GM19025 (cell line): ENCODE results near the gene TICRR.
A peak's percentile ranks its signal among the peaks of the same experiment; 100 is the strongest.
"Not testable (repeated sequence)": the region's sequence is repeated elsewhere in the genome, so short reads cannot be mapped to it uniquely, and the experiment has no call there.

ENCODE experiments used
- ATAC-seq: cut with Tn5 transposase; IDR thresholded peaks from one replicate; pipeline ENCODE4 v1.9.1; 2021; ENCODE audit warnings: mild to moderate bottlenecking, low read depth, moderate library complexity; ENCODE audit not compliant: unreplicated experiment

Gene TICRR

DNA sequence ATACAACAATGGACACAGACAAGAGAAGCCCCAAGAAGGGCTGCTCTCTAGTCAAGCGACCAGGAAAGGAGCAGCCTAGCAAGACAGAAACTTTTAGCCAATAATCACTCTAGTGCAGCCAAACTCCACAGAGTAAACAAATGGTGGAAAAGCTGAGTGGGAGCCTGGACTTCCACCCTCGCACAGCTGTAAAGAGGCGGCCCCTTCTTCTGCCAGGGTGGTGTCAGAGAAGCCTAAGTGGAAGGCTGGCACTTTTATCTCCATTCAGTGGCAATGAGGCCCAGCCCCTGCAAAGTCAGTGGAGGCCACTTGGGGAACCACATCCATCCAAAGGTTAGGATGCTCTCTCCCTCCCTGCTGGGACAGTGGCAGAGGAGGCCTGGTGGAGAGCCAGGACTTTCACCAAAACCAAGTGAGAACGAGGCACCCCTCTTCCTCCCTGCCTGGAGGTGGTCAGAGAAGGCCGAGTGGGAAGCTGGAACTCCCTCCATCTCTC, 15.5 kb upstream of the TICRR start:
- ATAC-seq = no peak

DNA sequence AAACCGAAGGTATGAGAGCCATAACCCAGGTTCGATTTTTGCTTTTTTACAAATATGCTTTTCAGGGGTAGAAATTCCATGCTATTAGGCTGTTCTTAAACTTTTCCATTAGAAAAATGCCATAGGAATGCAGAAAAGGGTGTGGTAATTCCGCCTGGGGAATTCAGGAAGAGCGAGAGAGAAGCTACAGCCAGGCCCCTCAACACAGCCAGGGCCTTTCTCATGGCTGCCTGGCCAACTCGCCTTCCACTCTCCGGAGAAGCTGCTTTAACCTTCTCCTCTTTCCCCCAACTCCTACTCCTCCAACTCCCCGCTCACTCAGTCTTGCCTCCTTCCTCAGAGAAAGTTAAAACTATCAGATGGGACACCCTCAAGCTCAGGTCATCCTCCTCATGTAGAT, 9.1 kb upstream of the TICRR start:
- ATAC-seq = no peak

DNA sequence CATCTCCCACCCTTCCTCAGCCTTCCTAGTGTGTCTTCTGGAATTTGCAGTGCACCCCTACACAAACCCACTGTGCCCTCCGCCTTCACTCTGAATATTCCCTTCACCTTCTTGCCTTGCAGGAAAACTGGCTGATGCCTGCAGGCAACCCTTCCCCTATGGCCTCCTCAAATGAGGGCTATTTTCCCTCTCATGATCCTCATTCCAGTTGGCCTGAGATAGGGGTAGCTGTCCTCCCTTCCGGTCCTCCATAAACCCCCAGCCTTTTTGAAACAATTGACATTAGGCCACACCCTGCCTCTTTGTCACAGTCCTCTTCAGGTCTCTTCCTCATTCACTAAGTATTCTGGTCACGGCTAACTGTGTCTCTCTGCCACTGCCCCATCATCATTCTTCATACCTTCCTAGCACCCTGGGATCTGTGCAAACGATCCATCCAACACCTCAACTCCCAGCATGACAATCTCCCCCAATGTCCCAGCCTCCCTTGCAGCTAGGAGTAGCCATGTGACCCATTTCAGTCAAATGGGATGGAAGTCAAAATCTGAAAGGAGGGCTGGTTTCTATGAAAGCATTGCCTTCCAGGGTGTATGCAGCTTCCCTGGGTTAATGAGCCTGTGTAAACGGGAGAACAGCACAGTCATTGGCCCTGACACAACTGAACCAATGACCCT, 8.5 kb upstream of the TICRR start:
- ATAC-seq = no peak

DNA sequence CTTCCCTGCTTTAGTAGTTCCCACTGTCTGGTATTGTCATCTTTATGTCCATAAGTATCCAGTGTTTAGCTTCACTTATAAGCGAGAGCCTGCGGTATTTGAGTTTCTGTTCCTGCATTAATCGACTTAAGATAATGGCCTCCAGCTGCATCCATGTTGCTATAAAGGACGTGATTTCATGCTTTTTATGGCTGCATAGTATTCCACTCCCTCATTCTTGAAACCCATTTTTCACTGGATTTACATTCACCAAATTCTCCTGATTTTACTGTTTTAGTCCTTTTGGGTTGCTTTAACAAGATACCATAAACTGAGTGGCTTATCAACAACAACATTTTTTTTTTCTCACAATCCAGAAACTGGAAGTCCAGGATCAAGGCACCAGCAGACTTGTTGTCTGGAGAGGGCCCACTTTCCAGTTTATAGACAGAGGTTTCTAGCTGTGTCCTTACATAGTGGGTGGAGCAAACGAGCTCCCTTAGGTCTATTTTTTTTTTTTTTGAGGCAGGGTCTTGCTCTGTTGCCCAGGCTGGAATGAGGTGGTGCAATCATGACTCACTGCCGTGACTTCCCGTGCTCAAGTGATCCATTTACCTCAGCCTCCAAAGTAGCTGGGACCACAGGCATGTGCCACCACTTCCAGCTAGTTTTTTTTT, 6.1 kb upstream of the TICRR start:
- ATAC-seq = no peak

DNA sequence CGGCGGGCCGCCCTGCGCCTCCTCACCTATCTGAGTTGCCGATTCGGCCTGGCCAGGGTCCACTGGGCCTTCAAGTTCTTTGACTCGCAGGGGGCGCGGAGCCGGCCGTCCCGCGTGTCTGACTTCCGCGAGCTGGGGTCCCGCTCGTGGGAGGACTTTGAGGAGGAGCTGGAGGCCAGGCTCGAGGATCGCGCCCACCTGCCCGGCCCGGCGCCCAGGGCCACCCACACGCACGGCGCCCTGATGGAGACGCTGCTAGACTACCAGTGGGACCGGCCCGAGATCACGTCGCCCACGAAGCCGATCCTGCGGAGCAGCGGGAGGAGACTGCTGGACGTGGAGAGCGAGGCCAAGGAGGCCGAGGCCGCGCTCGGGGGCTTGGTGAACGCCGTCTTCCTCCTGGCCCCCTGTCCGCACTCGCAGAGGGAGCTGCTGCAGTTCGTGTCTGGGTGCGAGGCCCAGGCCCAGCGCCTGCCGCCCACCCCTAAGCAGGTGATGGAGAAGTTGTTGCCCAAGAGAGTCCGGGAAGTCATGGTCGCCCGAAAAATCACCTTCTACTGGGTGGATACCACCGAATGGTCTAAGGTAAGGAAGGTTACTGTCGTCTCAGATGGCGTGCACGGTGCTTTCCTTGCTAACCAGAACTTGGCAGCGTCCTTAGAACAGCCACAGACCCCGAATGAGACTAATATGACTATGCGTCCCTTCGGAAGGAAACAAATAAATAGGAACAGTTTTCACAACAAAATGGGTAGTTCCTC, 567 bp downstream of the TICRR start:
- peak; percentile 11 for ATAC-seq

DNA sequence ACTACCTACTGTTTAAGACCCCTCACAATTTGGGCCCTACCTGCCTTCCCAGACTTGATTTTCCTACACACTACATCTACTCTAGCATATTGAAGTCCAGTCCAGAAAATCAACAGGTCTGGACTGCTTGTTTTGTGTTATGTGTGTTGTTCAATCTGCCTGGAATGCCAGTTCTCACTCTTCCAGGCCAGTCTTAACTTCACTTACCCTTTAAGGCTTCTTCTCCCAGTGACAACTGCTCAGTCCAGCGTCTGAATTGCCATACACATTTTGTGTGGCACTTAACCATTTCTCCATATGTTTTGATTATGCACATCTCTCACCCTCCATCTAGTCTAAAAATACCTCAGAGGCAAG, 1.1 kb downstream of the TICRR start:
- no peak for ATAC-seq

DNA sequence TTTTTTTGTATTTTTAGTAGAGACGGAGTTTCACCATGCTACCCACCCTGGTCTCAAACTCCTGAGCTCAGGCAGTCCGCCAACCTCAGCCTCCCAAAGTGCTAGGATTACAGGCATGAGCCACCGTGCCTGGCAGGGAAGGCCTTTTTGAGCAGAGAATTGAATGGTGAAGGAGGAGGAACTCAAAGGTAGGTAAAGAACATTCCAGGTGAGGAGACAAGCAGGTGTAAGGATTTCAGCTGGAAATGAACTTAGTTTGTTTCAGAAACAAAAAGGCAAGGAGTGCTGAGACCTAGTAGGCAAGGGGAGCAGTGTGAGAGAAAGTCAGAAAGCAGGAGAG, 2.5 kb downstream of the TICRR start:
- ATAC-seq = no peak

DNA sequence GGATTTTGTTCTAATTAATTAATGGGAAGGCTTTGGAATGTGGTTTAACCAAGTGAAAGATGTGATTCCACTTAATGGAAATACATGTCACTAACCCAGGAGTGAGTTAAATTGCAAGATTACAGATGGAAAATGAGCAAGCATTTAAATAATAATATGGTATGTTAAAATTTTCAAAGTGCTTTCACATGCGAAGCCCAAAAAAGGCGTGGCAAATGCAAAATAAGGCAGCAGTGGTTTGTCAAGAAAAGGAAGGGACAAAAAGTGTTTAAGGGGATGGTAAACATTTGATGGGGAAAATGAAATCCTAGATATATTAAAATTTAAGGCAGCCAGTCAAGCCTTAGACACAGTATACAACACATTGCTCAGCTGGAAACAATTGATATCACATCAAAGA, 2.9 kb downstream of the TICRR start:
- no peak for ATAC-seq

DNA sequence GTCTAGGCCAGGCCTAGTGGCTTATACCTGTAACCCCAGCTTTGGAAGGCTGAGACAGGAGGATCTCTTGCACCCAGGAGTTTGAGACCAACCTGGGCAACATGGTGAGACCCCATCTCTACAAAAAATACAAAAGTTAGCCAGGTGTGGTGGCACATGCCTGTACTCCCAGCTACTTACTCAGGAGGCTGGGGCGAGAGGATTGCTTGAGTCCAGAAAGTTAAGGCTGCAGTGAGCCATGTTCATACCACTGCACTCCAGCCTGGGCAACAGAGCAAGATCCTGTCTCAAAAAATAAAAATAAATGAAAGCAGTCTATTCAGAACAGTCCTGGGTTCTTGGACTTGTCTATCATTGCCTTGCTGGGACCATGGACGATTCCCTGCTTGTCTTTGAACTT, 5.5 kb downstream of the TICRR start:
- not testable (repeated sequence) for ATAC-seq

DNA sequence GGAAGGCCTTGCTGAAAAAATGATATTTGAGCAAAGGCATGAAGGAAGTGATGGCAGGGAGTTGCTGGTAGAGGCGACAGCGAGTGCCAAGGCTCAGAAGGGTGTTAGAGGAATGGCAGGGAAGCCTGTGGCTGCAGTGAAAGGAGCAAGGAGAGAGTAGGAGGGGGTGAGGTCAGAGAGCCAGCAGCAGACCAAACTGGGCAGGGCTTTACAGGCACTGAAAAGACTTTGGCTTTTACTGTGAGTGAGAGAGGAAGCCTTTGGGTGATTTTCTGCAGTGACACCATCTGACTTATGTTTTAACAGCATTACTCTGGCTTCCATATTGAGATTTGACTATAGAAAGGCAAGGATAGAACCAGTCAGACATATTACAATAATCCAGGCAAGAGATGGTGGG, 11.4 kb downstream of the TICRR start:
- no peak for ATAC-seq

DNA sequence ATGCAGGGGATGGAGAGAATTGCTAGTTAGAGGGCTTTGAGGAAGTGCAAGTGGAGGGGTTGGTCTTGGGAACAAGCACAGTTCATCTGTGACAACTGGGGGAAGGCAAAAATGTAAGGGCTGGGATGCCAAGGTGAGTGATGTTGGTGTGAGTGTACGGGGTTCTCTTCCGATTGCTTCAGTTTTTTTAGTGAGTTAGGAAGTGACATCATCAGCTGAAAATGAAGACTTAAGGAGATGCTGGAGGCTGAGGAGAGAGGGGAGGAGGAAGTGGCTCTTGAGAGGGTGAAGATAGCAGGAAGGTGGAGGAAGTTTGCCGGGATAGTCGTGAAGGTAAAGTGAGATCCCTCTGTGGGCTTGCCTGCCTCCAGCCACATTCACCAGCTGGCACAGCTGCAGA, 12.7 kb downstream of the TICRR start:
- ATAC-seq = no peak

DNA sequence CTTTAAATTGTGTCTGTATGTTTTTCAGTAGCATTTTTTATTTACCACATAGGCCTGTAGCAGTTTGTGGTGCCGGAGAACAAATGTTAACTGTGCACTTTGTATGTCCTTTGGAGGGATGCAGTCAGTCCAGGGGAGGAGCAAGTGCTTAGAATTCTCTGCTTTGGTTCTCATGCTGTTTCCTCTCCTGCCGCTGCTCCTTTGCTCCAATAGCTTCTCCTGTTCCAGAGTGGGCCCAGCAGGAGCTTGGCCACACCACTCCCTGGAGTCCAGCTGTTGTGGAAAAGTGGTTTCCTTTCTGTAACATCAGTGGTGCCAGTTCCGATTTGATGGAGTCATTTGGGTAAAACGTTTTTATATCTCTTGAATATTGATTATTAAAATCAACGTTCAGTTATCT, 16.6 kb downstream of the TICRR start:
- ATAC-seq = no peak

DNA sequence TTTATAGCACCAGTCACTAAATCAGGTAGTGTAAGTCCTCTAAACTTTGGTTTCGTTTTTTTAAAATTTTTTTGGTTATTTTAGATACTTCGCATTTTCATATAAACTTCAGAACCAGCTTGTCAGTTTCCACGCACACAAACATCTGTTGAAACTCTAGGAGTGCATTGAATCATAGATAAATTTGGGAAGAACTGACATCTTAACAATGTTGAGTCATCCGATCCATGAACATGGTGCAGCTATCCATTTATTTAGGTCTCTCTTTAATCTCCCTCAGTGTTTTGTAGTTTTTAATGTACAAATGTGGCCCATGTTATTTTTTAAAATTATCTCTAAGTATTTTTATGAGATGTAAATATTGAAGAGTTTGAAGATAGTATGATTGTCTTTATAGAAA, 17.7 kb downstream of the TICRR start:
- no peak for ATAC-seq

DNA sequence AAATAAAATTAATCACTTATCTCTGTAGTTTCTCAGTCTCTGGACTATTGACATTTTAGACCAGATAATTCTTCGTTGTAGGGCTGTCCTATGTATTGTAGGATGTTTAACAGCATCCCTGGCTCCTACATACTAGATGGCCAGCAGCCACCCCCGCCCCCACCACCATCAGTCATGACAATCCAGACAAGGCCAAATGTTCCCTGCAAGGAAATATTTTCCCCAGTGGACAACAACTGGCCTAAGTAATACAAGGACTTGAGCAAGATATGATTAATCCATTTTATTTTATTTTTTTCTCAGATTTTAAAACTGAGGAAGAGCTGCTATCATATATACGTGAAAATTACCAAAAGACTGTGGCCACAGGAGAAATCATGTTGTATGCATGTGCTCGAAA, 23.8 kb downstream of the TICRR start:
- no peak for ATAC-seq

DNA sequence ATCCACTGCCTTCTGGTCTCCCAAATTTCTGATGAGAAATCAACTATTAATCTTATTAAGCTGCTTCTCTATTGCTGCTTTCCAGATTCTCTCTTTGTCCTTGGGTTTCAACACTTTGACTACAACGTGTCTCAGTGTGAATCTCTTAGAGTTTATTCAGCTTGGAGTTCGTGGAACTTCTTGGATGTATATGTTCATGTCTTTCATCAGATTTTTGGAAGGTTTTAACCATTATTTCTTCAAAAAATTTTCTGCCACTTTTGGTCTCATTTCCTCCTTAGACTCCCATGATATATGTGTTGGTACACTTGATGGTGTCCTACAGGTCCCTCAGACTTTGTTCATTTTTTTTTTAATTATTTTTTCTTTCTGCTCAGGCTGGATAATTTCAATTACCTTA, 36.0 kb downstream of the TICRR start:
- no peak for ATAC-seq

DNA sequence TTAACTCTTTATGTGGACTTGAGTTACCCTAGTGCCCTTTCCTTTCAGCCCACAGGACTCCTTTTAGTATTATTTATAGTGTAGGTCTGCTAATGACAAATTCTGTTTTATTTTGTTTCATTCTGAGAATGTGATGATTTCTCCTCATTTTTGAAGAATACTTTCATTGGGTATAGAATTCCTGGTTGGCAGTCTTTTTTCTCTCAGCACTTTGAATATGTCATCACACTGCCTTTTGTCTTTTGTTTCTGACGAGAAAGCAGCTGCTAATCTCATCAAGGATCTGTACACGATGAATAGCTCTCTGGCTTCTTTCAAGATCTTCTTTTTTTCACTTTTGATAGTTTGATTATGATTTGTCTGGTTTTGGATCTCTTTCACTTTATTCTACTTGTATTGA, 37.8 kb downstream of the TICRR start:
- no peak for ATAC-seq

DNA sequence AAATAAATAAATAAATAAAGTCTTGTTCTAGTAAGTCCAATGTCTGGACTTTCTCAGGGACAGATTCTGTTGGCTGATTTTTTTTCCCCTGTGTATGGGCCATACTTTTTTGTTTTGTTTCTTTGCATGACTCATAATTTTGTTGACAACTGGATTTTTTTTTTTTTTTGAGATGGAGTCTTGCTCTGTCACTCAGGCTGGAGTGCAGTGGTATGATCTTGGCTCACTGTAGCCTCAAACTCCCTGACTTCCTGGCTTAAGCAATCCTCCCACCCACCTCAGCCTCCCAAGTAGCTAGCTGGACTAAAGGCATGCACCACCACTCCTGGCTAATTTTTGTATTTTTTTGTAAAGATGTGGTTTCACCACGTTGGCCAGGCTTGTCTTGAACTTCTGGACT, 38.9 kb downstream of the TICRR start:
- no peak for ATAC-seq

DNA sequence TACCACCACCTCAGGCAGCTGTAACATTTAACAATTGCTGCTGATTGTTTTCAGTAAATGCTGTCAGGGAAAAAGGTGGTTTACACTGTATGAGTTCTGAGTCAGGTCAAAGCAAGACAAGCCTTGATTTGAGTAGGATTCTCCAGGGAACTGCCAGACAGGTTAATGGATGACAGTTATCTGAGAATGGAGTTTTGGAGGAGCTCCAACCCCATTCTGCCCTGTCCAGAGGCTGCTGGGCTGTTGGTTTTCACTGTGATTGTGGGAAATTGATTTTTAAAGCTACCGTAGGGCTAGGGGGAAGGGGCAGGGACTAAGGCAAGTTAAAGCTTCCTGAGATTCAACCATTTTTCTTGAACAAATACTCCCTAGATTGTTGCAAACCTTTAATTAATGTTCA, 39.9 kb downstream of the TICRR start:
- ATAC-seq = no peak

DNA sequence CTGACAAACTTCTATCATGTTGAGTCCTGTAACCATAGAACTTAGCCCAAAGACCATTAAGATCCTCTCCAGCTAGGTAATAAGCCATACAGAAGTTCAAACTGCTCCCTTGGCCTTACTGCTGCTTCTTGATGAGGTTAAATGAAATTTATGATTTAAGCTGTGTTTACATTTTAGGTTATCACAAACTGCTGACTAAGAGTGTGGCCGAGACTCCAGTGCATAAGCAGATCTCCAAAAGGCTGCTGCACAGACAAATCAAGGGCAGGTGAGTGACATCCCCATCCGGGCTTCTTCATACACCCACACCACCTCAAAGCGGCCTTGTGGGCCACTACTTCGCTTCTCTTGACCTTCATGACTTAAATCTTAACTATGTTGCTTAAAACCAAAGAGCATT, 41.0 kb downstream of the TICRR start:
- ATAC-seq = no peak

DNA sequence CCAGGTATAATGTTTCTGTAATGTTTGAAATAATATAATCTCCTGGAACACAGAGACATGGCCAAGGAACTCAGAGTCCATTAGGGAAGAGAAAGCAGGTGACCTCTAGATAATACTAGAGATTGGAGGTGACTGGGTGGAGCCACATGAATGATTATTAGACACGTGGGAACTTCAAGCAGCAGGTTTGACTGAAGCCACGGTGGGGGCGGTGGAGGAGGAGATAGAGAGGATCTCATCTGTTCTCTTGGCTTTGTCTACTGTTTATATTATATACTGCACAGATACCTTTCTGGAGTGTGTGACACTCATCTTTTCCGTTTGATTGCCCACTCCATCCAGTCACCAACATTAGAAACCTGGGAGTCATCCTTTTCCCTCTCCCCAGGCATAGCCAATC, 46.3 kb downstream of the TICRR start:
- no peak for ATAC-seq

DNA sequence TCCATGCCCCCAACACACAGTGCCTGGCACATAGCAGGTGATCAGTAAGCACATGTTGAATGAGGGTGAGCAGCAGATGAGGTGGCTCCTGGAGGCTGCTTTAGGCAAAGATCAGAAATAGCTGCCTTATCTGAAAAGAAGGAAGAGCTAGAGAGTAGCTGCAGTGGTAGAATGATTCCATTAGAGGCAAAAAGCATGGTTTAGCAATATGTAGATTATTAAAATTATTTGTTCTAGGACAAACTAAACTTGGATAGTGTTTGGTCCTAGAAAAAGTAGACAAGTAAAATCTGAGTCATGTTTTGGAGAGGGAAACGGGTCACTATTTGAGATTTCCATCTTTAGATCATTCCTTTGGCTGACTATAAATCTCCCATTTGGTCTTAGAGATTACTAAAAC, 47.9 kb downstream of the TICRR start:
- no peak for ATAC-seq

DNA sequence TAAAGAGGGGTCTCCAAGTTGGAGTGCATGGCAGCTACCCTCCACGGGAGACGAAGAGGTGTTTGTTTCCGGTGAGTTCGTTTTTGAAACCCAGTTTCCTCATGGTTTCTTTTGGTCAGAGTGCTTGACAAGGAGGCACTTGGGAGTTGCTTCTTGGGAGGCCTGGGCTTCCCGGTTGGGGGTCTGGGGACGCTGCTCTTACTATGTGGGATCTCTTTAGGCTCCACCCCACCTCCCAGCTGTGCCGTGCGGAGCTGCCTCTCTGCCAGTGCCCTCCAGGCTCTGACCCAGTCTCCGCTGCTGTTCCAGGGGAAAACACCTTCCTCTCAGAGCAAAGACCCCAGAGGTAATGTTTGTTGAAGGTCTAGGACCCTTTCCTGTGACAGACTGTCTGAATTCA, 50.4 kb downstream of the TICRR start:
- no peak for ATAC-seq
